ENCODE data around the gene SNTB2. TPM values are rescaled to one million over a fixed set of nuclear protein-coding genes. Genes with fewer than 3 reads are reported as not detected.
A peak's percentile ranks its signal among the peaks of the same experiment; 100 is the strongest.

SNTB2 gene
- polyA plus RNA-seq, 1 of the 3 experiments (the other 2 are of a cell fraction): 13.0 TPM

DNA sequence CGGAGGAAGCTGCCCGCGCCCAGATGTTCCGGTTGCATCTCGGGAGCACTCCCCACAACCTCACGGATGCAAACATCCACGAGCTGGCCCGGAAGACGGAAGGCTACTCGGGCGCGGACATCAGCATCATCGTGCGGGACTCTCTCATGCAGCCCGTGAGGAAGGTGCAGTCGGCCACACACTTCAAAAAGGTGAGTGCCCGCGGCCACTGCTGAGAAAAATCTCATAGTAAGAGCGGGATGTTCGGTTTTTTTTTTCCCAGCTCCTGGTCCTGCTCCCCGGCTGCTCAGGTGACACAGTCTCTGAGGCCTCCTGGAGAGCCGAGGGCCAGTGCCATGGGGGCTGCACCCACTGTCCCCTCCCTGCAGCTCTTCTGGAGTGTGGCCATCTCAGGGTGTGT is 134.1 kb downstream of the SNTB2 start:
- Histone ChIP-seq H3K27ac (ENCODE audit: low read depth in 2 of 2, low read length in 1 of 2) (no peak overlapping the region), H3K4me1 (ENCODE audit: control insufficient read depth in 1 of 2, insufficient read depth in 2 of 2, low read depth in 1 of 2, low read length in 1 of 2) (peaks cover 0 to 17% of the 10 kb centered on the region in 2 experiments; a peak in 3 of 4 replicates), H3K9me2 (no peaks in the 10 kb centered on the region), H4K20me1 (ENCODE audit: insufficient read depth) (peaks cover 44% of the 10 kb centered on the region), H3K4me2 (no peak overlapping the region), H2AFZ (ENCODE audit: low read depth) (no peak overlapping the region), H3K36me3 (replicated peaks in 1 of 2; ENCODE audit: control insufficient read depth in 1 of 2, insufficient read depth in 2 of 2, low read length in 1 of 2) (peaks cover 50 to 84% of the 10 kb centered on the region in 2 experiments), H3K9ac (no peak overlapping the region), H3F3A (replicated peaks; ENCODE audit: insufficient read depth) (peaks cover 11% of the 10 kb centered on the region), H3K79me2 (ENCODE audit: insufficient read depth) (peaks cover 56% of the 10 kb centered on the region), H3K9me3 (no peaks in the 10 kb centered on the region), H3K27me3 (ENCODE audit: insufficient read depth) (no peaks in the 10 kb centered on the region), H3K4me3 (ENCODE audit: low read depth in 2 of 2, low read length in 1 of 2) (no peak overlapping the region)
- TF ChIP-seq POLR2AphosphoS5 (IDR thresholded peaks at IDR 0.05; ENCODE audit: low read depth, low read length) (peak; percentile 35; the same call in 1 of the 2 replicates), TEAD4 (IDR thresholded peaks at IDR 0.05; ENCODE audit: borderline replicate concordance, insufficient read depth) (no peak), ELF1 (IDR thresholded peaks at IDR 0.05) (no peak)
- DNase-seq: no peak
- WGBS (ENCODE audit: low lambda C conversion rate): 97% methylated on average over 12 of the region's 22 CpGs
- CTCF ChIA-PET: interaction anchor here (0.8 to 1.6 kb wide), 2 partner anchors 9 to 171 kb away, joined by 3 read pairs; no protein-coding TSS in a partner anchor
- POLR2A ChIA-PET: no interaction called here

DNA sequence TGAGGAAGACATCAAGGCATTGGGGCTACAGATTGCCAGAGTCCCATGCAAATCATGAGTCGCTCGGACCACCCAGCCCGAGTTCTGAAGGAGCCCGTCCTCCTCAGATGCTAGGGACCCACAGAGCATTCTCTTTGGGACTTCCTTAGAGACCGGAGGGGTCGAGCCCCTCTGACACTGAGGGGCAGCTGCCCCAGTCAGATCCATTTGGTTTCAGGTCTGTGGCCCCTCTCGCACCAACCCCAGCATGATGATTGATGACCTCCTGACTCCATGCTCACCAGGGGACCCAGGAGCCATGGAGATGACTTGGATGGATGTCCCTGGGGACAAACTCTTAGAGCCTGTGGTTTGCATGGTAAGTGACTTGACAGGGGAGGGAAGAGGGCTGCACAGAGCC is 135.4 kb downstream of the SNTB2 start:
- H3K4me3 ChIP-seq (ENCODE audit: low read depth in 2 of 2, low read length in 1 of 2): no peak overlapping the region
- no peaks in the 10 kb centered on the region for H3K27me3 ChIP-seq (ENCODE audit: insufficient read depth)
- H3K4me2 ChIP-seq: no peak overlapping the region
- H3K79me2 ChIP-seq (ENCODE audit: insufficient read depth): peaks cover 64% of the 10 kb centered on the region
- TF ChIP-seq EZH2phosphoT487 (IDR thresholded peaks at IDR 0.05; ENCODE audit: borderline replicate concordance, low read depth) (no peak), YY1 (IDR thresholded peaks at IDR 0.05; ENCODE audit: low read depth) (no peak), TAF1 (IDR thresholded peaks at IDR 0.05; ENCODE audit: borderline replicate concordance, low read depth, low read length) (no peak), EP300 (IDR thresholded peaks at IDR 0.05; ENCODE audit: borderline replicate concordance in 1 of 2, low read depth in 1 of 2, low read length in 1 of 2) (no peak), ELF1 (IDR thresholded peaks at IDR 0.05) (no peak), TEAD4 (IDR thresholded peaks at IDR 0.05; ENCODE audit: borderline replicate concordance, insufficient read depth) (no peak), FOXJ3 (CRISPR knock-in tag; IDR thresholded peaks at IDR 0.05) (no peak), RCOR1 (IDR thresholded peaks at IDR 0.05; ENCODE audit: low read length) (no peak), JUND (IDR thresholded peaks at IDR 0.05) (no peak), SIN3A (IDR thresholded peaks at IDR 0.05; ENCODE audit: borderline replicate concordance, low read depth, low read length) (no peak)
- TF ChIP-seq, protein P1, sequence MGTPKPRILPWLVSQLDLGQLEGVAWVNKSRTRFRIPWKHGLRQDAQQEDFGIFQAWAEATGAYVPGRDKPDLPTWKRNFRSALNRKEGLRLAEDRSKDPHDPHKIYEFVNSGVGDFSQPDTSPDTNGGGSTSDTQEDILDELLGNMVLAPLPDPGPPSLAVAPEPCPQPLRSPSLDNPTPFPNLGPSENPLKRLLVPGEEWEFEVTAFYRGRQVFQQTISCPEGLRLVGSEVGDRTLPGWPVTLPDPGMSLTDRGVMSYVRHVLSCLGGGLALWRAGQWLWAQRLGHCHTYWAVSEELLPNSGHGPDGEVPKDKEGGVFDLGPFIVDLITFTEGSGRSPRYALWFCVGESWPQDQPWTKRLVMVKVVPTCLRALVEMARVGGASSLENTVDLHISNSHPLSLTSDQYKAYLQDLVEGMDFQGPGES (IDR thresholded peaks at IDR 0.05; ENCODE audit: low read depth, low read length): no peak
- TF ChIP-seq, protein P2, sequence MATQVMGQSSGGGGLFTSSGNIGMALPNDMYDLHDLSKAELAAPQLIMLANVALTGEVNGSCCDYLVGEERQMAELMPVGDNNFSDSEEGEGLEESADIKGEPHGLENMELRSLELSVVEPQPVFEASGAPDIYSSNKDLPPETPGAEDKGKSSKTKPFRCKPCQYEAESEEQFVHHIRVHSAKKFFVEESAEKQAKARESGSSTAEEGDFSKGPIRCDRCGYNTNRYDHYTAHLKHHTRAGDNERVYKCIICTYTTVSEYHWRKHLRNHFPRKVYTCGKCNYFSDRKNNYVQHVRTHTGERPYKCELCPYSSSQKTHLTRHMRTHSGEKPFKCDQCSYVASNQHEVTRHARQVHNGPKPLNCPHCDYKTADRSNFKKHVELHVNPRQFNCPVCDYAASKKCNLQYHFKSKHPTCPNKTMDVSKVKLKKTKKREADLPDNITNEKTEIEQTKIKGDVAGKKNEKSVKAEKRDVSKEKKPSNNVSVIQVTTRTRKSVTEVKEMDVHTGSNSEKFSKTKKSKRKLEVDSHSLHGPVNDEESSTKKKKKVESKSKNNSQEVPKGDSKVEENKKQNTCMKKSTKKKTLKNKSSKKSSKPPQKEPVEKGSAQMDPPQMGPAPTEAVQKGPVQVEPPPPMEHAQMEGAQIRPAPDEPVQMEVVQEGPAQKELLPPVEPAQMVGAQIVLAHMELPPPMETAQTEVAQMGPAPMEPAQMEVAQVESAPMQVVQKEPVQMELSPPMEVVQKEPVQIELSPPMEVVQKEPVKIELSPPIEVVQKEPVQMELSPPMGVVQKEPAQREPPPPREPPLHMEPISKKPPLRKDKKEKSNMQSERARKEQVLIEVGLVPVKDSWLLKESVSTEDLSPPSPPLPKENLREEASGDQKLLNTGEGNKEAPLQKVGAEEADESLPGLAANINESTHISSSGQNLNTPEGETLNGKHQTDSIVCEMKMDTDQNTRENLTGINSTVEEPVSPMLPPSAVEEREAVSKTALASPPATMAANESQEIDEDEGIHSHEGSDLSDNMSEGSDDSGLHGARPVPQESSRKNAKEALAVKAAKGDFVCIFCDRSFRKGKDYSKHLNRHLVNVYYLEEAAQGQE (IDR thresholded peaks at IDR 0.05; ENCODE audit: low read depth, low read length): no peak
- TF ChIP-seq, protein P3, sequence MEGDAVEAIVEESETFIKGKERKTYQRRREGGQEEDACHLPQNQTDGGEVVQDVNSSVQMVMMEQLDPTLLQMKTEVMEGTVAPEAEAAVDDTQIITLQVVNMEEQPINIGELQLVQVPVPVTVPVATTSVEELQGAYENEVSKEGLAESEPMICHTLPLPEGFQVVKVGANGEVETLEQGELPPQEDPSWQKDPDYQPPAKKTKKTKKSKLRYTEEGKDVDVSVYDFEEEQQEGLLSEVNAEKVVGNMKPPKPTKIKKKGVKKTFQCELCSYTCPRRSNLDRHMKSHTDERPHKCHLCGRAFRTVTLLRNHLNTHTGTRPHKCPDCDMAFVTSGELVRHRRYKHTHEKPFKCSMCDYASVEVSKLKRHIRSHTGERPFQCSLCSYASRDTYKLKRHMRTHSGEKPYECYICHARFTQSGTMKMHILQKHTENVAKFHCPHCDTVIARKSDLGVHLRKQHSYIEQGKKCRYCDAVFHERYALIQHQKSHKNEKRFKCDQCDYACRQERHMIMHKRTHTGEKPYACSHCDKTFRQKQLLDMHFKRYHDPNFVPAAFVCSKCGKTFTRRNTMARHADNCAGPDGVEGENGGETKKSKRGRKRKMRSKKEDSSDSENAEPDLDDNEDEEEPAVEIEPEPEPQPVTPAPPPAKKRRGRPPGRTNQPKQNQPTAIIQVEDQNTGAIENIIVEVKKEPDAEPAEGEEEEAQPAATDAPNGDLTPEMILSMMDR (IDR thresholded peaks at IDR 0.05): no peak
- no peaks in the 10 kb centered on the region for H3K9me3 ChIP-seq
- peaks cover 53 to 80% of the 10 kb centered on the region in 2 experiments for H3K36me3 ChIP-seq (replicated peaks in 1 of 2; ENCODE audit: control insufficient read depth in 1 of 2, insufficient read depth in 2 of 2, low read length in 1 of 2)
- no peak overlapping the region for H3K27ac ChIP-seq (ENCODE audit: low read depth in 2 of 2, low read length in 1 of 2)
- peaks cover 3 to 21% of the 10 kb centered on the region in 2 experiments; a peak in 3 of 4 replicates for H3K4me1 ChIP-seq (ENCODE audit: control insufficient read depth in 1 of 2, insufficient read depth in 2 of 2, low read depth in 1 of 2, low read length in 1 of 2)
- WGBS (ENCODE audit: low lambda C conversion rate): 83% methylated on average over 1 of the region's 7 CpGs
- no peak for DNase-seq
- peaks cover 54% of the 10 kb centered on the region for H4K20me1 ChIP-seq (ENCODE audit: insufficient read depth)
- no peak overlapping the region for H3K9ac ChIP-seq
- H3K9me2 ChIP-seq: no peaks in the 10 kb centered on the region
- no peak overlapping the region for H2AFZ ChIP-seq (ENCODE audit: low read depth)
- peaks cover 19% of the 10 kb centered on the region for H3F3A ChIP-seq (replicated peaks; ENCODE audit: insufficient read depth)
- ChIA-PET CTCF (interaction anchor here (0.9 kb wide), 1 partner anchor 10 kb away, joined by 3 read pairs; no protein-coding TSS in a partner anchor), POLR2A (no interaction called here)

All from SK-N-SH (cell line).